ENCODE data around the gene TASOR. TPM values are rescaled to one million over a fixed set of nuclear protein-coding genes. Genes with fewer than 3 reads are reported as not detected.

The TASOR gene
- total RNA-seq, 2 donors from 2014 or later, result 38.7 to 47.9 TPM

- Histone ChIP-seq H3K4me1 (no peaks in the 10 kb centered on the region), H3K27ac (no peak overlapping the region), H3K9ac (ENCODE audit: low read depth in 2 of 2, low read length in 2 of 2) (no peak overlapping the region), H3K9me3 (no peaks in the 10 kb centered on the region), H3K27me3 (no peaks in the 10 kb centered on the region), H3K36me3 (no peaks in the 10 kb centered on the region), H3K4me3 (no peak overlapping the region)
- intact Hi-C loops (cut with DNase I), result no loop called here
- TF ChIP-seq CTCF (IDR thresholded peaks at IDR 0.05), result no peak
- DNase-seq, result no peak
These were observed 8.3 kb upstream of the TASOR start for GRCh38 chr3:56691165-56692000.

- no peak overlapping the region for H3K9ac ChIP-seq (ENCODE audit: low read depth in 2 of 2, low read length in 2 of 2)
- no peaks in the 10 kb centered on the region for H3K4me1 ChIP-seq
- DNase-seq, result no peak
- H3K27me3 ChIP-seq, result no peaks in the 10 kb centered on the region
- intact Hi-C loops (cut with DNase I), result no loop called here
- no peak overlapping the region for H3K27ac ChIP-seq
- H3K9me3 ChIP-seq, result no peaks in the 10 kb centered on the region
- H3K4me3 ChIP-seq, result no peak overlapping the region
- no peaks in the 10 kb centered on the region for H3K36me3 ChIP-seq
- TF ChIP-seq CTCF (IDR thresholded peaks at IDR 0.05), result no peak
These were observed 6.2 kb upstream of the TASOR start for GRCh38 chr3:56689303-56689702.

DNA sequence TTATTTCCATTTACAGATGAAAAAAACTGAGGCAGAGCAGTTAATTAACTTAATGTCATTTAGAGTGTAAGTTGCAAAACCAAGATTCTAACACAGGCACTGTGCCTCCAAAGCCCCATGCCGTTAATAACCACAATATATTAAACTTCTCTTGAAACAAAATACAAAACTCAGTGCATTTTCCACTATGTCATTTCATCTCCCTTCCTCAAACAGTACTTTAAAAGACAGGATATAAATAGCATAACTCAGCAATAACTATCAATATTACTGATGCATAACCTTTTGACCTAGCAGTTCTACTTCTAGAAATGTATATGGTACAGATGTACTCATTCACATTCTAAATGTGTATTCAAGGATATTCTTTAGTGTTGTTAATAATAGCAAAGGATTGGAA, 5.1 kb upstream of the TASOR start:
- no peak overlapping the region for H3K27ac ChIP-seq
- H3K9me3 ChIP-seq, result no peaks in the 10 kb centered on the region
- no peaks in the 10 kb centered on the region for H3K27me3 ChIP-seq
- TF ChIP-seq CTCF (IDR thresholded peaks at IDR 0.05), result no peak
- H3K4me3 ChIP-seq, result no peak overlapping the region
- intact Hi-C loops (cut with DNase I), result no loop called here
- H3K9ac ChIP-seq (ENCODE audit: low read depth in 2 of 2, low read length in 2 of 2), result no peak overlapping the region
- no peak for DNase-seq
- no peaks in the 10 kb centered on the region for H3K36me3 ChIP-seq
- no peaks in the 10 kb centered on the region for H3K4me1 ChIP-seq

- intact Hi-C loops (cut with DNase I), result no loop called here
- Histone ChIP-seq H3K4me3 (no peak overlapping the region), H3K27me3 (no peaks in the 10 kb centered on the region), H3K9me3 (no peaks in the 10 kb centered on the region), H3K9ac (ENCODE audit: low read depth in 2 of 2, low read length in 2 of 2) (no peak overlapping the region), H3K4me1 (no peaks in the 10 kb centered on the region), H3K27ac (no peak overlapping the region), H3K36me3 (no peaks in the 10 kb centered on the region)
- DNase-seq, result no peak
- TF ChIP-seq CTCF (IDR thresholded peaks at IDR 0.05), result no peak
These were observed 964 bp upstream of the TASOR start for GRCh38 chr3:56684029-56684428.

DNA sequence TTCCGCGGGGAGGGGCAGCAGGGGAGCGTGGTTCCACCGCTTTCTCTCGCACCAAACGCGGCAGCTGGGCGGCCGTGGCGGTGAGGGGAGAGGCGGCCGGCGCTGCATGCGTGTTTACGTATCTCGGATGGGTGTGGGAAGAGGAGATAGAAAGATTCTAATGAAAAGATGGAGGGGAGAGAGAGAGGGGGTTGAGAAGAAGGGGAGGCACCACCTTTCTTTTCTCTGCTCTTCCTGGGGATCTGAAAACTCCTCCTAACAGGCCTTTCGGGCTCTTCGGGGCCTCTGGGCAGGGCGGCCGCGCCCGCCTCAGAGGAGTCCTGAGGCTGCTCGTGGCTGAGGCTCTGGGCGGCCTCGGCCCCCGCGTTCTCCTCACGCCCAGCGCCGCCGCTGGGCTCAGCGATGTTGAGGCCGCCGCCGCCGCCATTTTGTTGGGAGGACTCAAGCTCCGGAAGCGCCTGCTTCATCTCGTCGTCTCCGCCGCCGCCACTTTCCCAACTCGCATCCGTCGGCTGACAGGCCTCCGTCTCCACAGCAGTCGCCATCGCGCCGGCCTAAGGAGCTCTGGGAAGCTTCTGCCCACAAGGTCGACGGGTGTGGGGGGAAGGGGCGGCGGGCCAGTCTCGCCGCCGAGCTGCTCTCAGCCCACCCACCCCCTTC, 473 bp downstream of the TASOR start:
- peak overlapping the region; percentile 100 for H3K27ac ChIP-seq
- intact Hi-C loops (cut with DNase I), result no loop called here
- peak; percentile 83 for DNase-seq
- peak overlapping the region; percentile 93 for H3K4me3 ChIP-seq
- peak overlapping the region; percentile 86 to 95 for H3K9ac ChIP-seq (ENCODE audit: low read depth in 2 of 2, low read length in 2 of 2)
- no peak for TF ChIP-seq CTCF (IDR thresholded peaks at IDR 0.05)
- no peaks in the 10 kb centered on the region for H3K27me3 ChIP-seq
- no peaks in the 10 kb centered on the region for H3K36me3 ChIP-seq
- no peaks in the 10 kb centered on the region for H3K4me1 ChIP-seq
- H3K9me3 ChIP-seq, result no peaks in the 10 kb centered on the region

All from colonic mucosa (tissue), 4 donors.